Activated naive CD8-positive, alpha-beta T cell treated with anti-CD3 and anti-CD28 coated beads, Interleukin-2, amount 50 U/mL, for 16 hours (primary cell): ENCODE data around the gene SGK2.

Experiments used
- DNase-seq: peaks from one replicate; pipeline ENCODE4 v3.0.0-alpha.2; 2020; ENCODE audit warnings: low read depth, low spot score

The SGK2 gene

DNA sequence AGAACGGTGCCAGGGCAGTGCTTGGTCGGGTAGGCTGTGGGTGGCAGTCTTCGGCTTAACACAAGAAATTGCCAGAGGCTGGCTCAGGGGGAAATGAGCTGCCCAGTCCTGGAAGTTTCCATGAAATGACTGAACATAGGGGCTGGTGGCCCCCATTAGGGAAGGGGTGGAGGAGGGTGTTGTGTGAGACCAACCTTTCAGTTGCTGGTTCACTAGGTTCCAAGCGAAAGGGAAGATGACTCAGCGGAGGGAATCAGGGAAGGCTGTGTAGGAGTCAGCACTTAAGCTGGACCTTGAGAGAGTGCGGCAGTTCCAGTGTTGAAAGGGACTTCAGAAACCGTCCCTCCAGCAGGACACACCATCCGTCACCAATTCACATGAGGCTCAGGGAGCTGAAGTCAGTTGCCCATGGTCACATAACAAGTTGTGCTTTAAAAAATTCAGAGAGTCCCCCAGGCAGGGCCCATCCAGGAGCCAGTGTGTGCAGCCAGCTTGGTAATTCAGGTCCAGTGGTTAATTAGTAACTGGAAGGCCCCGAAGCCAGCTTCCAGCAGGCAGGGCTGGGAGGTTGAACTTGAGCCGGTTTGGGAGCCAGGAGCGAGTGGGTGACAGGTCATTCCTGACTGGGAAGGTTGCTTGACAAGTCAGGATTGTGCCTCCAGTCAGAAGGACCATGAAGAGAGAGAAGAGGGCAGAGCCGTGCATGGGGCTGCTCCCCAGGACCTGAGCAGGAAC is at the start of gene SGK2:
Gene SGK2 (plus strand): TSS at position 616 of the 735 bp plus-strand sequence. CDS start 7,469 bp downstream, outside the sequence.
- no peak for DNase-seq

DNA sequence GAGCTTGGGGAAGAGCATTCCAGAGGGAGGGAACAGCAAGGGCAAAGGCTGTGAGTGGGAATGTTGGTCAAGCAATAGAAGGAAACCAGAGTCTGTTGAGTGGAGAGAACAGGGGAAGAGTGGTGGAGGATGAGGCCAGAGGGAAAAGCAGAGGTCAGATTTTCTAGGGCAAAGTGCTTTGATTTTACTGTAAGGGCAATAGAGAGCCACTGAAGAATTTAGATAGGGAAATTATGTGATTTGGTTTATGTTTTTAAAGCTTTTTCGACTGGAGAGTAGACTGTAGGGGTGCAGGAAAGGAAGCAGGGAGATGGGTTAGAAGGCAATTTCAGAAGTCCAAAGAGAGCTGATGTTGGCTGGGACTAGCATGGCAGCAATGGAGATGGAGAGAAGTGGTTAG is 46.9 kb upstream of the SGK2 start:
- DNase-seq = no peak

DNA sequence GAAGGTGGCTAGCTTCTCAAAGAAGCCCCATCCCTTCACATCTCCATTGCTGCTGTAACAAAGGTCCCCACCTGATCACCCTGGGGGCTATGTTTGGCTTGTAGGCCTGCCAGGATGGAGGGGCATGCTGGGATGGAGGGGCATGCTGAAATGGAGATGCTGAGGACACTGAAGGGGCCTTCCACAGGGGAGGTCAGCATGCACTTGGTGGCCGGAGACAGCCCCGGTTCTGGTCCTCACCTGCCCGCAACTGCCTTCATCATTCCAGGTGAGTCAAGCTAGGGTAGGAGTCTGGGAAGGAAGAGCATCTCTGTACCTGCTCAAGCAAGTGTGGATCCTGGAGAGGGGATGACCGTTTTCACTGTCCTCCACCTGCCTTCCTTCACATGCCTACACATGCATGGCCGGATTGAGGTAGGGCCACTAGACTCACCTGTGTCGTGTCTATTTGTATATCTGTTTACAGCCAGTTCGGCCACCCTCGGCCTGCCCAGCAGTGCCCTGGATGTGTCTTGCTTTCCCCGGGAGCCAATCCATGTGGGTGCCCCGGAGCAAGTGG is 45.4 kb upstream of the SGK2 start:
- DNase-seq = no peak

DNA sequence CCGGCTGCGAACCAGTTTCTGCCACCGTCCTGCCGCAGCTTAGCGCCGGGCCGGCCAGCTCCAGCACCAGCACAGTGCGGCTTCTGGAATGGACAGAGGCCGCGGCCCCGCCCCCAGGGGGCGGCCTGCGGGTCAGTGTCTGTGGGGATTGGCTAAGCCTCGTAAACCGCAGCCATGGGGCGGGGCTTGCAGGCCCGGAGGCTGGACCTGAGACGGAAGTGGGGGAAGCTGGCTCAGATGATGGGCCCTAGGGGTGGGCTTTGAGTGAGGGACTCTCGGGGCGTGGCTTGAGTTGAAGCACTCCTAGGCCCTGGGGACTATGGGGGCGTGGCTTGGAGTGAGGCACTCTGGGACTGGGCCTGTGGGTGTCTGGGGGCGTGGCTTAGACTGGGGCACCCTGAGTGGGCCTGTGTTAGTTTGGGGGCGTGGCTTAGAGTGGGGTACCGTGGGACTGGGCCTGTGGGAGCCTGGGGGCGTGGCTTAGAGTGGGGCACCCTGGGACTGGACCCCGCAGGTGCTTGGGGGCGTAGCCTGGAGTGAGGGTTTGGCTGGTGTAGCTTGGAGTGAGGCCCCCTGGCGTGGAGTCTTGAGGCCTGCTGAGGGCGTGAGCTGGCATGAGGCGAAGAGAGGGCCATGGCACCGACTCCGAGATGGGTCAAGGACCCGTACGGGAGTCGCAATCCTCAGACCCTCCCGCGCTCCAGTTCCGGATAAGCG is 44.7 kb upstream of the SGK2 start:
- peak; percentile 88 for DNase-seq

DNA sequence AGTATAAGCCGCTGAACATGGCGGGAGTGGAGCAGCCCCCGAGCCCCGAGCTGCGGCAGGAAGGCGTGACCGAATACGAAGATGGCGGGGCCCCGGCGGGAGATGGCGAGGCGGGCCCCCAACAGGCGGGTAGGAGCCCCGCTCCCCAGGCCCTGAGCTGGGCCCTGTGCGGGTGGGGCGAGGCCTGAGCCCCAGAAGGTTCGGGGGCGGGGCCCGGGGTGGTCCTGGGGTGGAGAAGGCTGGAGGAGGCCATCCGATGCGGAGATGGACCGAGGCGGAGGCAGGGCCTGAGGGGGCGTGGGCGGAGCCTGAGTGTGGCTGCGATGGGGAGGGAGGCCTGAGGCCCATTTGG is 44.2 kb upstream of the SGK2 start:
- DNase-seq = no peak

DNA sequence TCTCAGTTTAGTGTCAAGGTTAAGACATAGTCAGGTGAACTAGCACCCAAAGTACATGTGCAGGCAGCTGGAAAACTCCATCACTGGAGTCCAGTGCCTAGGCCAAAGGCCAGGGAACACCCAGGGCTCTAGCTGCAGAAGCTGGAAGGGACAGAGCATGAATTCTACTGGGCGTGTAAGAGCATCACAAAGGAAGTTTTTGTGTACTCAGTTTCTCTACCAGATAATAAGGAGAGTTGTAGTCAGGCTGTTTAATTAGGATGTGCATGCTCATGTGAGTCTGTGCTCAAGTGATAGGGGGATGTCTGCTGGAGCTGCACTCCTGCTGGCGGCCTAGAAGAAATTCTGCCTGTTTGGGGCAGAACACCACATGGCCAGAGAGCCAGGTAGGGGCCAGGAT is 43.2 kb upstream of the SGK2 start:
- DNase-seq = no peak

DNA sequence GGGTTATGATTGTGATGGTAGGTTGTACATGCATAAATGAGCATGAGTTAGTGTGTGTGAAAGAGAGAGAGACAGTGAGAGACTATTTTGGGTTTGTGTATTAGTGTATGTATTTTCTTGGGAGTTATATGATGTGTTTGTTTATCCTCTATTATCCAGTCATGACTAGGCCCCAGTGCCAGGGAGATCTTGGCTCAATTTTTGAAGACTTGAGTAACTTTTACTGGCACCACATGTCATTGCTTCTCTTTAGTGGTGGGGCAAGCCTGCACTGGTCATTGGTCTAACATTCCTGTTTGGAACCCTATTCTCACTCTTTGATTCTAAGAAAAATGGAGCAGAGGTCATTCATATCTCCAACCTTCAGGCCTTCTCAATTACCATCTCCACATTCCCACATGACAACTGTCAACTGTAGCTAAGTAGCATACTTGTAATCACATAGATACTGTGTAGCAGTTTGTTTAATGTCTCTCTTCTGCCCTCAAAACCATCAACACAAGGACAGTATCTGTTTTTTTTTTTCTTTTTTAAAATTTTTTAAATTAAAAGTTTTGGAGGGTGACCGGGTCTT is 42.5 kb upstream of the SGK2 start:
- no peak for DNase-seq

DNA sequence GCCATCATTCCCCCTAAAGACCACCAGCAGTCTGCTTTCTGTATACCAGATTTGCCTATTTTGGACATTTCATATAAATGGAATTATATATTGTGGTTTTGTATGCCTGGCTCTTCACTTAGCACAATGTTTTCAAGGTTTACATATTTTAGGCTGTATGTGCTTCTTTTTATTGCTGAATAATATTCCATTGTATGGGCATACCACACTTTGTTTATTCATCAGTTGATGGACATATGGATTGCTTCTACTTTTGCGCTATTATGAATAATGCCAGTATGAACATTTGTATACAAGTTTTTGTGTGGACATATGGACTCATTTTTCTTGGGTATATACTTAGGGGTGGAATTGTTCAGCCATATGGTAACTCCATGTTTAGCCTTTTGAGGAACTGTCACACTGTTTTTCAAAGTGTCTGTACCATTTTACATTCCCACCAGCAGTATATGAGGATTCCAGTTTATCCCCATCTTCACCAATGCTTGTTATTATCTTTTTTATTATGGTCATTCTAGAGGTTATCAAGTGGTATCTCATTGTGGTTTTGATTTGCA is 38.7 kb upstream of the SGK2 start:
- no peak for DNase-seq

DNA sequence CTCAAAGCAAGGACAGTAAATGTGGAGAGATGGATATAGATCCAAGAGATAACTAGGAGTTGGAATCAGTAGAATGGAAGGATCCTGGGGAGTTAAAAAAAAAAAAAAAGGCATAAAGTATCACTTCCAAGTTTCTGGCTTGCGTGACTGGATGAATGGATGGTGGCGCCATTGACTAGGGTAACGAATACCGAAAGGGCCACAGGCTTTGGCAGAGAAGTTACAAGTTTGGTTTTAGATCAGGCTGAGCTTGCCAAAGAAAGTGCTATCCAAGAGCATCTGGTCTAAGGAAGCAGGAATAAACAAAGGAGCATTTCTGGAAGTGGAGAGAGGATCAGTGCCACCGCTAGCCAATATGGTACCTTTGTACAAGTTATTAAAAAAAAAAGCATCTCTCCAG is 33.8 kb upstream of the SGK2 start:
- DNase-seq = no peak

DNA sequence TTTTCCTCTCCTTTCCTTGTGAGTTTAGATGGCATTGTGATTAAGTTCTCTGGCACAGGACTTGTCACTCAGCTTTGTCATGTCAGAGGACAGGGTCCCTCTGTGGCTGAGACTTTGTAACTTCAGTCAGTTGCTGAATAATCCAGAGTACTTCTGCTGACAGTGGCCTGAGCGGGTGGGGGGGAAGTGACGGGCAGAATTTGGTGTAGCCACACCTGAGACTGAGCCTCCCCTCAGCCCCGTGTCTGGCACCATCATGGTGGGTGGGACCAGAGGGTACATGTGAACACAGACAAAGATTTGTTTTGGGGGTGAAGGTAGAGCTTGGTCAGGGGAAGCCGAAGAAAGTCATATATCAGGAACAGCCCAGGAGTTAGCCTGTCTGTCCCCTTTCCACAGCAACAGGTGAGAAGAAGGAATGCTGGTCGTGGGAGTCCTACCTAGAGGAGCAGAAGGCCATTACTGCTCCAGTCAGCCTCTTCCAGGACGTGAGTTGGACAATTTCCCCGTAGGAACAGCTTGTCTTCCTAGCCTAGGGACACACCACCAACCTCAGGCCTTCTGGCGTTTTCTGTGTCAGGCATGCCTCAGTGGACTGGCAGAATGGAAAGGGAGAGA is 30.5 kb upstream of the SGK2 start:
- no peak for DNase-seq

DNA sequence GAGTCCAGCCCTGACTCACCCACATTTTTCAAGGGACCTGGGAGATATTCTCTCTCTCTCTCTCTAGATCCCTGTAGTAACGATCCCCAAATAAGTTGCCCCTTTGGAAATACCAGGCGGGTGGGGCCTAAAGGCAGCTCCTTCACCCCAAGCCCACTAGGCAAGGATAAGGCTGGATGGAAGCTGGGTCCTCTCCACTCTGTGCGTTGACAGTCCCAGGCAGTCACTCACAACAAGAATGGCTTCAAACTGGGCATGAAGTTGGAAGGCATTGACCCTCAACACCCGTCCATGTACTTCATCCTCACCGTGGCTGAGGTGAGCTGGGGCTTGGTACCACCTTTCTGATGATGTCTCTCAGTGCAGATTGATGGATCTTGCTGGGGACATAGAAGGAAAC is 29.8 kb upstream of the SGK2 start:
- DNase-seq = no peak

DNA sequence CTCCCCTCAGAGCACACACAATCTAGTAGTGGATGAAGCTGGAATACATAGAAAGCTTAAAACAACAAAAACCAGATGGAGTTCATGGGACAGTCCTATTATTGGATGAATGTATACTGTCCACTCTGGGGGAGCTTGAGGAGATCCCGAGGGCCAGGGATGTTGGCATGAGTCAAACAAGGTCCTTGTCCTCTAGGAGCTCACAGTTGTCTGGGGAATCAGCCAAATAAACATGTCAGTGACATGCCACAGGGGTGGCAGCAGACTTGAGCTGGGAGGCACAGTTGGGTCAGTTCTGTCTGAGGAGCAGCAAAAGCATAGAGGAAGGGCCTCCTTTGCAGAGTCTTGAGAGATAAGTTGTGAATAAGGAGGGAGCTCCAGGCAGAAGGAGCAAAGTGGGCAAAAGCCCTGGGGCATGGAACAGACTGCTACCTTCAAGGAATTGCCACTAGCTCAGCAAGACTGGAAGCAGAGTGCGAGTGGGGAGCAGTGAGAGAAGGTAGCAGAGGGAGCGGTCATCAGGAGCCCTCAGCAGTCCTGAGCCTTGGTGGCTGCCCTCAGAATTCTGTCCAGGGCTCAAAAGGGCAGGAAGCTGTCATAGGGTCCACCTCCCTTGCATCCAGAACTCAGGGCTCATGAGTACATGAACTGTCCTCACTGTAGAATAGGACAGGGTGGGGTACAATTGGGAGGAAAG is 29.2 kb upstream of the SGK2 start:
- DNase-seq = no peak

DNA sequence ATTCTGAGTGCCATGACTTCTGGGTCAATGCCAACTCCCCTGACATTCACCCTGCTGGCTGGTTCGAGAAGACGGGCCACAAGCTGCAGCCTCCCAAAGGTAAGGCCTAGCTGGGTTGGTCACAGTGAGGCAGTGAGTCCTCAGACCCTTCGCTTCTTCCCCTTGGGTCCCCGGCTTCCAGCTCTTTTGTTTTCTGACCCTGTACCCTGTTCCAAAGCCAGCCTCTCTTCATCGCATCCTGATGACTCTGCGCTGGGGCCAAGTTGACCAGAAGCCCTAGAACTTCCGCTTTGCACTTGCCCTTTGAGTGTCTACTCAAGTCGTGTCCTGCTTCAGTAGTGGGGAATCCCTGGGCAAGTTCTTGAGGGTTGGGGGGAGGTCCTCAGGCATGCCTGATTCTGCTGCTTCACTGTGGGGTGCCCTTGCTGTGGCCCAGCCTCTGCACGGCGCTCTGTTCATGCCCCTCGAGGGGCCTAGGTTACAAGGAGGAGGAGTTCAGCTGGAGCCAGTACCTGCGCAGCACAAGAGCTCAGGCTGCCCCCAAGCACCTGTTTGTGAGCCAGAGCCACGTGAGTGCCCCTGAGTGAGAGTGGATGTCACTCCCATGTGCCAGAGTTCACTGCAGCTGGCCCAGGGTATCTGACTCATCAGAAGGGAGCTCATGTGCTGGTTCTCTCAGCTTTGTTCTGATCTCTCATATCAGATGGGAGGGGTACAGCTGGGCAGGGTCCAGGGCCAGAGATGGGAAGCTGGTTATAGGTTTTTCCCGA is 28.3 kb upstream of the SGK2 start:
- no peak for DNase-seq

DNA sequence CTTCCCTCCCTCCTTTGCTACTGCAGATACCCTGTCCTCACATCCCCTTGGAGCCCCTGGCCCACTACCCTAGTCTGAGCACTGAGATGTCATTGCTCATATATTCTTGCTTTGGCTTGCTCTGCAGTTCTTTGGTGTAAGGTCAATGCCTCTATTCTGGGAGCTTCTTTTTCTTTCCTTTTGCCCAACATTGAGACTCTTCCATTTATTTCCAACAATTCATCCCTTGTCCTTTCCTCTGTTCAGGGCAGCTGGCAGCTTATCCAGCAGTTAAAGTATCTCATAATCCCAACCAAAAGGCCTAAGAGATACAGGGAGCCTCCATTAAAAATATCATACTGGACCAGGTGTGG is 27.8 kb upstream of the SGK2 start:
- no peak for DNase-seq

DNA sequence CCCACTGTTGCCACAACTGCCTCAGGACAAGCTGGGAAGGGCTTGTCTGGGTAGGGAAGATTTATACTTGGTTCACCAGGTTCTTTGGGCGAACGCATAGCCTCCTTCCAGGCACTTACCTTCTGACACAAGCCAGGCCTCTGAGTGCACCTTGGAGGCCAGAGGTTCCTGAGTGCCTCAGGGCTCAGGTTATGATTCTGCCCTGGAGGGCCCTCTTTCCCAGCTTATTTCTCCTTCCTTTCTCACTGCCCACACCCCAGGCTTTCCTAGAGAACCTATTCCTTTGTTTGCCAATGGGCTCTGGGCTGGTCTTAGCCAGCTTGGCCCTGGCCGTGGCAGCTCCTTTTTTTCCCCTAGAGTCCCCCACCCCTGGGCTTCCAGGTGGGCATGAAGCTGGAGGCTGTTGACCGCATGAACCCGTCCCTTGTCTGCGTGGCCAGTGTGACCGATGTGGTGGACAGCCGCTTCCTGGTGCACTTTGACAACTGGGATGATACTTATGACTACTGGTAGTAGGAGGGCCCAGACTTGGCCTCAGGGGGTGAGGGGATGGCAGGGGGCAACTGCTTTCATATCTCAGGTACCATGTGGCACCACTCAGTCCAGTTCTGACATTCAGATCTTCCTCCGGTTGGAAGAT is 26.3 kb upstream of the SGK2 start:
- DNase-seq = no peak

DNA sequence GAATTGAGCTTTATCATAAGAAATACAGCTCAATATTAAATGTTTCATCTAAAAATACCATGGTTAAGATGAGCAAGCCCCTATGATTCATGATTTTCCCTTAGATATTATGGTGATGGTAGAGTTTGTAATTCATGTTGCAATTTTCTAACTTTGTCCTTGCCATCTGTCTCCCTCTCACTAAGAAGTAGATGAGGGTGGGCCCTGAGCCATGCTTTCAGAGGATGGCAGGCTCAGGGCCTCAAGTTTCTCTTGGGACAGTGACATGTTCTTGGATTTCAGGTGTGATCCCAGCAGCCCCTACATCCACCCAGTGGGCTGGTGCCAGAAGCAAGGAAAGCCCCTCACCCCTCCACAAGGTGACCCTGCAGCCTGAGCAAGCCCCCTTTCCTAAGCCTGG is 25.8 kb upstream of the SGK2 start:
- no peak for DNase-seq

DNA sequence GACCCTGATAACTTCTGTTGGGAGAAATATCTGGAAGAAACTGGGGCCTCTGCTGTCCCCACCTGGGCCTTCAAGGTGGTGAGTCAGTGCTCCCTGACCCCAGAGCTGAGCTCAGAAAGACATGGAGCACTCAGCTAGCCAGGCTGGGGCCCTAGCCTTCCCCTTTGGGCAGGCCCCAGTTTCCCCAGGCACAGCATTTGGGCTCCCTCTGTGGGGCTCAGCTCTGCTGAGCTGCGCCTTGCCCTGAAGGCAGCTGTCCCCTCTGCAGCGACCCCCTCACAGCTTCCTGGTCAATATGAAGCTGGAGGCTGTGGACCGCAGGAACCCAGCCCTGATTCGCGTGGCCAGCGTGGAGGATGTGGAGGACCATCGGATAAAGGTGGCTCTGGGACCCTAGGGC is 24.8 kb upstream of the SGK2 start:
- DNase-seq = no peak

DNA sequence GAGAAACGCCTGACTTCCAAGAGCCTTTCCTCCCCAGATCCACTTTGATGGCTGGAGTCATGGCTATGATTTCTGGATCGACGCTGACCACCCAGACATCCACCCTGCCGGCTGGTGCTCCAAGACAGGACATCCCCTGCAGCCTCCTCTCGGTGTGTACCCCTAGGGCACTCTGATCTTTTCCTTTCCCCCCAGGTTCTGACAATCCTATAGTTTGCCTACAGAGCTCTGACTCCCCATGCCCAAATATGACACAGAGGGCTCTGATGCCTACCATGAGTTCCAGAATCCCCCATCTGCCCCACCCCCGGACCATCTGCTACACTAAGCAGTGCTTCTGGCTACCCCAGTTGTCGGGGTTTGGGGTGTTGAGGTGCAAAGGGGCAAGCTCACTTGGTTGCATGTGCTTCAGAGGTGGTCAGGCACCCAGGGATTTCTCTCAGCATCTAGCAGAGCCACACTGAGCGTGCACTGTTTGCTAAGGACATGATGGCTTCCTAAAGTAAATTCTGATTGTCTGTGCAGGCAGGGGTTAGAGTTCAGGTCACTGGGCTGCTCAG is 24.0 kb upstream of the SGK2 start:
- no peak for DNase-seq

DNA sequence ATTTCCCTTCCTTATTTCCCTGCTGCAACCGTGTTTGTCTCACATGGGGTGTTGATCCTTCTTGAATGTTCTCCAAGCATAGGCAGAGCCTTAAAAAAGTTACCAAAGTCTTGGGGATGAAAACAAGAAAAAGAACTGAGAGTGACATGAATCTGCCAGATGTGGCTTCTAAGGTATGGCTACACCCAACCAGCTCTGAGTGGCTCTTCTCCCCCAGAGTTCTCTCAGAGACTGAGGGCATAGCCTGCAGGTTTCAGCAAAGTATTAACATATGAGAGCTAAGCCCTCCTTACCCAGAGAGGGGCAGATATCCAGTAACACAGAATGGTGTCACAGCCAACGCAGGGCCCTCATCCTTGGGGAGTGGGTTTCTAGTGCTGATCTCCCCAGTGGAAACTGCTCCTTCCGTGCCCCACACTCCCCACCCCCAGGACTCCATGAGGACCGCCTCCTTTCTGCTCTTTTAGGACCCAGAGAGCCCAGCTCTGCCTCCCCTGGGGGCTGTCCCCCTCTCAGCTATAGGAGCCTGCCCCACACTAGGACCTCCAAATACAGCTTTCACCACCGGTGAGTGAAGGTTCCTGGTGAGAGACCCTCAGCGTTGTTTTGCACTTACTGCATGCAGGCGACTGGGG is 23.3 kb upstream of the SGK2 start:
- no peak for DNase-seq
